ENCODE measurements around the gene OR51V1. TPM values are rescaled to one million over a fixed set of nuclear protein-coding genes. Genes with fewer than 3 reads are reported as not detected.

Gene OR51V1
- total and polyA plus RNA-seq, 8 donors = not detected

- no peaks in the 10 kb centered on the region for H3K4me1 ChIP-seq
- ATAC-seq (no peak), FAIRE-seq (no peak), DNase-seq (no peak)
- no peaks in the 10 kb centered on the region for H3K27me3 ChIP-seq
- H3K27ac ChIP-seq = no peak overlapping the region
- no peak overlapping the region for H3K4me3 ChIP-seq
- no peaks in the 10 kb centered on the region for H3K9me3 ChIP-seq
- H3K36me3 ChIP-seq = no peaks in the 10 kb centered on the region
- TF ChIP-seq CTCF (IDR thresholded peaks at IDR 0.05) = no peak
- intact Hi-C loops (cut with DNase I) = no loop called here
These were observed 2.2 kb downstream of the OR51V1 start for GRCh38 chr11:5198285-5198684.

GRCh38 chr11:5197536-5197935 lies 2.9 kb downstream of the OR51V1 start:
- no peaks in the 10 kb centered on the region for H3K4me1 ChIP-seq
- H3K36me3 ChIP-seq = no peaks in the 10 kb centered on the region
- ATAC-seq (no peak), FAIRE-seq (no peak), DNase-seq (no peak)
- 61 to 68% methylated on average over 3 of the region's 3 CpGs for WGBS, 2 donors
- intact Hi-C loops (cut with DNase I) = no loop called here
- no peak for TF ChIP-seq CTCF (IDR thresholded peaks at IDR 0.05)
- no peaks in the 10 kb centered on the region for H3K27me3 ChIP-seq
- H3K4me3 ChIP-seq = no peak overlapping the region
- no peak overlapping the region for H3K27ac ChIP-seq
- no peaks in the 10 kb centered on the region for H3K9me3 ChIP-seq

GRCh38 chr11:5196731-5197130 lies 3.8 kb downstream of the OR51V1 start:
- ATAC-seq (no peak), DNase-seq (no peak), FAIRE-seq (no peak)
- TF ChIP-seq CTCF (IDR thresholded peaks at IDR 0.05) = no peak
- WGBS, 2 donors = 55 to 62% methylated on average over 3 of the region's 3 CpGs
- Histone ChIP-seq H3K9me3 (no peaks in the 10 kb centered on the region), H3K4me1 (no peaks in the 10 kb centered on the region), H3K4me3 (no peak overlapping the region), H3K36me3 (no peaks in the 10 kb centered on the region), H3K27me3 (no peaks in the 10 kb centered on the region), H3K27ac (no peak overlapping the region)
- intact Hi-C loops (cut with DNase I) = no loop called here

GRCh38 chr11:5196067-5196466 lies 4.4 kb downstream of the OR51V1 start:
- Histone ChIP-seq H3K4me3 (no peak overlapping the region), H3K4me1 (no peaks in the 10 kb centered on the region), H3K36me3 (no peaks in the 10 kb centered on the region), H3K27ac (no peak overlapping the region), H3K27me3 (no peaks in the 10 kb centered on the region), H3K9me3 (no peaks in the 10 kb centered on the region)
- WGBS, 2 donors = 58 to 60% methylated on average over 5 of the region's 5 CpGs
- TF ChIP-seq CTCF (IDR thresholded peaks at IDR 0.05) = no peak
- no peak for ATAC-seq
- FAIRE-seq = no peak
- DNase-seq = no peak
- intact Hi-C loops (cut with DNase I) = no loop called here

- no peak for TF ChIP-seq CTCF (IDR thresholded peaks at IDR 0.05)
- no peak for ATAC-seq
These were observed 7.7 kb downstream of the OR51V1 start for GRCh38 chr11:5192738-5193137.

More at GRCh38 chr11:5192738-5193137, 7.7 kb downstream of the OR51V1 start:
- H3K4me3 ChIP-seq = no peak overlapping the region
- H3K9me3 ChIP-seq = no peaks in the 10 kb centered on the region
- no peaks in the 10 kb centered on the region for H3K4me1 ChIP-seq
- intact Hi-C loops (cut with DNase I) = no loop called here
- H3K27me3 ChIP-seq = no peaks in the 10 kb centered on the region
- no peak for DNase-seq
- 0 to 13% methylated on average over 1 of the region's 1 CpG for WGBS, 2 donors
- no peaks in the 10 kb centered on the region for H3K36me3 ChIP-seq
- no peak for FAIRE-seq
- H3K27ac ChIP-seq = no peak overlapping the region

All from pancreas (tissue), 10 donors.